Loucy (cell line): ENCODE data around the gene MANF.
A peak's percentile ranks its signal among the peaks of the same experiment; 100 is the strongest.

Source experiments
- H2AFZ ChIP-seq: fragments of 200-600 bp; sonication (generic); 2 replicates; pipeline ENCODE4 v1.6.0; 2016; ENCODE audit warnings: antibody characterized with exemption, mild to moderate bottlenecking, low read length, moderate library complexity
- H3F3A ChIP-seq: fragments of 200-600 bp; 2 replicates; pipeline ENCODE4 v1.6.0; 2016; ENCODE audit warnings: antibody characterized with exemption, low read depth, mild to moderate bottlenecking
- H3K27me3 ChIP-seq: fragments of 200-600 bp; sonication (generic); 2 replicates; pipeline ENCODE4 v1.6.1; 2014; ENCODE audit warnings: low read length, mild to moderate bottlenecking; ENCODE audit not compliant: insufficient read depth, poor library complexity, severe bottlenecking
- H3K36me3 ChIP-seq: fragments of 200-600 bp; sonication (generic); 2 replicates; pipeline ENCODE4 v1.6.1; 2016; ENCODE audit warnings: low read length; ENCODE audit not compliant: insufficient read depth
- H3K4me1 ChIP-seq: fragments of 200-600 bp; sonication (generic); 2 replicates; pipeline ENCODE4 v1.5.1; 2014; ENCODE audit warnings: low read length, mild to moderate bottlenecking; ENCODE audit not compliant: insufficient read depth, poor library complexity, severe bottlenecking
- H3K4me2 ChIP-seq: fragments of 200-600 bp; sonication (generic); 2 replicates; pipeline ENCODE4 v1.6.0; 2014; ENCODE audit warnings: antibody characterized with exemption, low read length, low read depth, mild to moderate bottlenecking; ENCODE audit not compliant: poor library complexity, severe bottlenecking
- H3K4me3 ChIP-seq: fragments of 200-600 bp; sonication (generic); 2 replicates; pipeline ENCODE4 v1.5.1; 2014; ENCODE audit warnings: low read length, mild to moderate bottlenecking, mixed read lengths; ENCODE audit not compliant: poor library complexity, severe bottlenecking
- H3K79me2 ChIP-seq: fragments of 200-600 bp; sonication (generic); 2 replicates; pipeline ENCODE4 v1.6.1; 2014; ENCODE audit warnings: low read length; ENCODE audit not compliant: insufficient read depth
- H3K9ac ChIP-seq: fragments of 200-600 bp; sonication (generic); 2 replicates; pipeline ENCODE4 v1.6.0; 2014; ENCODE audit warnings: mild to moderate bottlenecking, low read depth, low read length, moderate library complexity; ENCODE audit not compliant: poor library complexity, severe bottlenecking
- H3K9me2 ChIP-seq: fragments of 200-600 bp; sonication (generic); replicated peaks from 2 replicates; pipeline ENCODE4 v1.6.1; 2016; ENCODE audit warnings: low read depth, low read length, mixed read lengths
- H3K9me3 ChIP-seq: fragments of 200-600 bp; sonication (generic); 2 replicates; pipeline ENCODE4 v1.6.1; 2014; ENCODE audit warnings: mild to moderate bottlenecking, antibody characterized with exemption, low read length, low read depth; ENCODE audit not compliant: insufficient read depth
- H4K20me1 ChIP-seq: fragments of 200-600 bp; sonication (generic); 2 replicates; pipeline ENCODE4 v1.6.0; 2014; ENCODE audit warnings: antibody characterized with exemption, low read length, mild to moderate bottlenecking; ENCODE audit not compliant: insufficient read depth, poor library complexity, severe bottlenecking
- EZH2phosphoT487 ChIP-seq: fragments of 200-600 bp; IDR thresholded peaks from 2 replicates; pipeline ENCODE4 v1.6.1; 2018; ENCODE audit warnings: antibody characterized with exemption, mild to moderate bottlenecking, moderate library complexity, borderline replicate concordance
- TF ChIP-seq, protein P1 (sequence below): fragments of 200-600 bp; sonication (generic); conservative IDR thresholded peaks from 2 replicates; pipeline ENCODE4 v1.5.1; 2014; ENCODE audit warnings: mild to moderate bottlenecking, antibody characterized with exemption, low read length

MANF gene

DNA sequence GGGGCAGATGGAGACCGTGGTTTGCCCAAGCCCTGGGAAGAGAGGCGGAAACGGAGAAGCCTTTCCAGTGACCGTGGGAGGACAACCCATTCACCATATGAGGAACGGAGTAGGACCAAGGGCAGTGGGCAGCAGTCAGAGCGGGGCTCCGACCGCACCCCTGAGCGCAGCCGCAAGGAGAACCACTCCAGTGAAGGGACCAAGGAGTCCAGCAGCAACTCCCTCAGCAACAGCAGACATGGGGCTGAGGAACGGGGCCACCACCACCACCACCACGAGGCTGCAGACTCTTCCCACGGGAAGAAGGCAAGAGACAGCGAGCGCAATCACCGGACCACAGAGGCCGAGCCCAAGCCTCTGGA lies 8.0 kb downstream of the MANF start:
- Histone ChIP-seq H3F3A (peaks cover 4% of the 10 kb centered on the region; the same call in 1 of the 2 replicates), H3K4me1 (peaks cover 38% of the 10 kb centered on the region), H3K4me3 (peak overlapping the region; percentile 82), H3K9me3 (no peaks in the 10 kb centered on the region), H3K9ac (no peak overlapping the region), H3K36me3 (peaks cover 61% of the 10 kb centered on the region; the same call in 1 of the 2 replicates), H3K79me2 (peaks cover 72% of the 10 kb centered on the region), H3K27me3 (no peaks in the 10 kb centered on the region), H3K9me2 (no peaks in the 10 kb centered on the region), H2AFZ (no peak overlapping the region), H4K20me1 (peaks cover 59% of the 10 kb centered on the region), H3K4me2 (peak overlapping the region; percentile 80)
- no peak for TF ChIP-seq EZH2phosphoT487
- TF ChIP-seq, protein P1, sequence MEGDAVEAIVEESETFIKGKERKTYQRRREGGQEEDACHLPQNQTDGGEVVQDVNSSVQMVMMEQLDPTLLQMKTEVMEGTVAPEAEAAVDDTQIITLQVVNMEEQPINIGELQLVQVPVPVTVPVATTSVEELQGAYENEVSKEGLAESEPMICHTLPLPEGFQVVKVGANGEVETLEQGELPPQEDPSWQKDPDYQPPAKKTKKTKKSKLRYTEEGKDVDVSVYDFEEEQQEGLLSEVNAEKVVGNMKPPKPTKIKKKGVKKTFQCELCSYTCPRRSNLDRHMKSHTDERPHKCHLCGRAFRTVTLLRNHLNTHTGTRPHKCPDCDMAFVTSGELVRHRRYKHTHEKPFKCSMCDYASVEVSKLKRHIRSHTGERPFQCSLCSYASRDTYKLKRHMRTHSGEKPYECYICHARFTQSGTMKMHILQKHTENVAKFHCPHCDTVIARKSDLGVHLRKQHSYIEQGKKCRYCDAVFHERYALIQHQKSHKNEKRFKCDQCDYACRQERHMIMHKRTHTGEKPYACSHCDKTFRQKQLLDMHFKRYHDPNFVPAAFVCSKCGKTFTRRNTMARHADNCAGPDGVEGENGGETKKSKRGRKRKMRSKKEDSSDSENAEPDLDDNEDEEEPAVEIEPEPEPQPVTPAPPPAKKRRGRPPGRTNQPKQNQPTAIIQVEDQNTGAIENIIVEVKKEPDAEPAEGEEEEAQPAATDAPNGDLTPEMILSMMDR = no peak

DNA sequence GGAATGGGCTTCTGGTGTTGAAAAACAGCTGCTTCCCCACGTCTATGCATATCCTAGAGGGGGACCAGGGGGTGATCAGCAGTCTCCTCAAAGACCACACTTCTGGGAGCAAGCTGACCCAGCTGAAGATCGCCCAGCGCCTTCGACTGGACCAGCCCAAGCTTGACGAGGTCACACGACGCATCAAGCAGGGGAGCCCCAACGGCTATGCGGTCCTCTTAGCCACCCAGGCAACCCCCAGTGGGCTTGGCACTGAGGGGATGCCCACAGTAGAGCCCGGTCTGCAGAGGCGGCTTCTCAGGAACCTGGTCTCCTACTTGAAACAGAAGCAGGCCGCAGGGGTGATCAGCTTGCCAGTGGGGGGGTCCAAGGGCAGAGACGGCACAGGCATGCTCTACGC lies 8.5 kb downstream of the MANF start:
- Histone ChIP-seq H3K79me2 (peaks cover 68% of the 10 kb centered on the region), H3F3A (peaks cover 4% of the 10 kb centered on the region; the same call in 1 of the 2 replicates), H3K36me3 (peaks cover 61% of the 10 kb centered on the region; the same call in 1 of the 2 replicates), H3K9me2 (no peaks in the 10 kb centered on the region), H2AFZ (no peak overlapping the region), H3K4me3 (peak overlapping the region; percentile 82), H3K4me2 (peak overlapping the region; percentile 80), H3K27me3 (no peaks in the 10 kb centered on the region), H3K9me3 (no peaks in the 10 kb centered on the region), H4K20me1 (peaks cover 55% of the 10 kb centered on the region), H3K4me1 (peaks cover 34% of the 10 kb centered on the region), H3K9ac (no peak overlapping the region)
- TF ChIP-seq, protein P1 = no peak
- no peak for TF ChIP-seq EZH2phosphoT487

DNA sequence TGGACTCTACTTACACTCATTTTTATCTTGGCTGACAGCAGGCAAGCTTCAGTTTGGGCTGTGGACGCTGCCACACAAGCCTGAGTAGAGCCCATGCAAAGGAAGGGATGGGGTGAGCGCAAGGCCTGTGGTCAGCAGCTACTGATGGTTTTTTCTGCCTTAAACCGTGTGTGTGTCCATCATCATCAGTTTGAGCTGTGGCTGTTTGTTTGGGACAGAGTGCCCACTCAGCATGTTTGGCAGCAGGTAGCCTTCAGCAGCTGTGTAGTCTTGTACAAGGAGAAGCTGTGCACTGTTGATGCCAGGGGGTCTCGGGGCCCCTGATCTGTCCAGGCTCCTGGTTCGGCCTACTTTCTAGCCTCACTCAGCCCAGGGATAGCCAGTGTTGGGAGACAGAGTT lies 9.4 kb downstream of the MANF start:
- Histone ChIP-seq H3K36me3 (peaks cover 64% of the 10 kb centered on the region; the same call in 1 of the 2 replicates), H3K4me3 (peak overlapping the region; percentile 21), H3K9me2 (no peaks in the 10 kb centered on the region), H3K27me3 (no peaks in the 10 kb centered on the region), H3K9ac (no peak overlapping the region), H3K79me2 (peaks cover 62% of the 10 kb centered on the region), H3F3A (no peaks in the 10 kb centered on the region), H2AFZ (no peak overlapping the region), H3K4me2 (peak overlapping the region; percentile 80), H4K20me1 (peaks cover 47% of the 10 kb centered on the region), H3K9me3 (no peaks in the 10 kb centered on the region), H3K4me1 (peaks cover 34% of the 10 kb centered on the region)
- TF ChIP-seq, protein P1 = no peak
